Measurements from ENCODE around the gene UBE2D2. TPM values are rescaled to one million over a fixed set of nuclear protein-coding genes. Genes with fewer than 3 reads are reported as not detected.

Gene UBE2D2
- total and polyA plus RNA-seq, 2 experiments from 2014 or later, result 120 to 172 TPM

DNA sequence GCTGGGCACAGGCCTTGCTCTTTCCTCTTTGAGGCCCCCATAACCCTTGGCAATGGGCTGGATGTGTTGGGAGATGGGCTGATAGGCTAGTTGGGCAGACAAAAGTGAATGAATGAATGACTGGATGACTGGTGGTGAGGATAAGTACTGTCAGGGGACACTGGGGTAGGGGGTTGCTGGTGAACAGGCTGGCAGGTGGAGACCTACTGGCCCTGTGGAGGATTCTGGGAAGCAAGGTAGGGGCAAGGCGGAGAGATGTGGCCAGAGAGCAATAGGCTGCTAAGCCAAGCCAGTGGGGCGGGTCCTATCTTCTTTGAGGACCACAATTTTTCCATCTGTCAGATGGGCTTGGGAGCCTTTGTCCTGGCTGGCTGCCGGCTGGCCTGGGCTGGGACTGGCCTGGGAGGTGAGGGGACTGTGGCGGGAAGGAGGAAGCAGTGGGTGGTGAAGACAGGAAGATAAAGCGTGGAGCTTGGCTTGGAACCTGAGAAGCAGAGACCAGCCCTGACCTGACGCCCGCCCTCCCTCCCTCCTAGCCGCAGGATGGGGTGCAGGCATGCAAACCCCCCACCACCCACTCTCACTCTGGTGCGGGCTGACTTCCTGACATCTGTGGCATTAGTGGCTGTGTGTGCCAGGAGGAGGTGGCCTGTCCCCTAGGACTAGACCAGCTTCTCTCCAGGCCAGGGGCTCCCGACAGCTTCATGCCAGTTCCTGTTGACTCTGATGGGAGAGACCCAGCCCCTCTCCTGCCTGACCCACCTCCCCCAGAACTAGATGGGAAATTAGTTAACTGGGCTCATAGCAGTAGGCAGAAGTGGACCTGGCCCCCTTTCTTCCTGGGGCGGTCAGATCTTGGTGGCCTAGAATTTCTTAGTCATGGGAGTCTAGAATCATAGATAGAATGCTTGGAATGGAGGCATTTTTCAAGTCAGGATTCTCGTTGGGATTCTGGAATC lies 96.5 kb downstream of the UBE2D2 start (continued):
- TF ChIP-seq, protein P1, sequence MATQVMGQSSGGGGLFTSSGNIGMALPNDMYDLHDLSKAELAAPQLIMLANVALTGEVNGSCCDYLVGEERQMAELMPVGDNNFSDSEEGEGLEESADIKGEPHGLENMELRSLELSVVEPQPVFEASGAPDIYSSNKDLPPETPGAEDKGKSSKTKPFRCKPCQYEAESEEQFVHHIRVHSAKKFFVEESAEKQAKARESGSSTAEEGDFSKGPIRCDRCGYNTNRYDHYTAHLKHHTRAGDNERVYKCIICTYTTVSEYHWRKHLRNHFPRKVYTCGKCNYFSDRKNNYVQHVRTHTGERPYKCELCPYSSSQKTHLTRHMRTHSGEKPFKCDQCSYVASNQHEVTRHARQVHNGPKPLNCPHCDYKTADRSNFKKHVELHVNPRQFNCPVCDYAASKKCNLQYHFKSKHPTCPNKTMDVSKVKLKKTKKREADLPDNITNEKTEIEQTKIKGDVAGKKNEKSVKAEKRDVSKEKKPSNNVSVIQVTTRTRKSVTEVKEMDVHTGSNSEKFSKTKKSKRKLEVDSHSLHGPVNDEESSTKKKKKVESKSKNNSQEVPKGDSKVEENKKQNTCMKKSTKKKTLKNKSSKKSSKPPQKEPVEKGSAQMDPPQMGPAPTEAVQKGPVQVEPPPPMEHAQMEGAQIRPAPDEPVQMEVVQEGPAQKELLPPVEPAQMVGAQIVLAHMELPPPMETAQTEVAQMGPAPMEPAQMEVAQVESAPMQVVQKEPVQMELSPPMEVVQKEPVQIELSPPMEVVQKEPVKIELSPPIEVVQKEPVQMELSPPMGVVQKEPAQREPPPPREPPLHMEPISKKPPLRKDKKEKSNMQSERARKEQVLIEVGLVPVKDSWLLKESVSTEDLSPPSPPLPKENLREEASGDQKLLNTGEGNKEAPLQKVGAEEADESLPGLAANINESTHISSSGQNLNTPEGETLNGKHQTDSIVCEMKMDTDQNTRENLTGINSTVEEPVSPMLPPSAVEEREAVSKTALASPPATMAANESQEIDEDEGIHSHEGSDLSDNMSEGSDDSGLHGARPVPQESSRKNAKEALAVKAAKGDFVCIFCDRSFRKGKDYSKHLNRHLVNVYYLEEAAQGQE (IDR thresholded peaks at IDR 0.05; ENCODE audit: unreplicated experiment), result no peak
- TF ChIP-seq CTCF (conservative IDR thresholded peaks at IDR 0.05; ENCODE audit: low read depth in 2 of 2) (no peak), ZNF331 (CRISPR knock-in tag; IDR thresholded peaks at IDR 0.05; ENCODE audit: low read depth) (no peak), EZH2phosphoT487 (IDR thresholded peaks at IDR 0.05; ENCODE audit: unreplicated experiment) (no peak), NANOG (IDR thresholded peaks at IDR 0.05; ENCODE audit: borderline replicate concordance) (no peak), ZNF114 (CRISPR knock-in tag; IDR thresholded peaks at IDR 0.05) (no peak), STAT1 (IDR thresholded peaks at IDR 0.05; ENCODE audit: unreplicated experiment) (no peak)
- TF ChIP-seq, protein P2, sequence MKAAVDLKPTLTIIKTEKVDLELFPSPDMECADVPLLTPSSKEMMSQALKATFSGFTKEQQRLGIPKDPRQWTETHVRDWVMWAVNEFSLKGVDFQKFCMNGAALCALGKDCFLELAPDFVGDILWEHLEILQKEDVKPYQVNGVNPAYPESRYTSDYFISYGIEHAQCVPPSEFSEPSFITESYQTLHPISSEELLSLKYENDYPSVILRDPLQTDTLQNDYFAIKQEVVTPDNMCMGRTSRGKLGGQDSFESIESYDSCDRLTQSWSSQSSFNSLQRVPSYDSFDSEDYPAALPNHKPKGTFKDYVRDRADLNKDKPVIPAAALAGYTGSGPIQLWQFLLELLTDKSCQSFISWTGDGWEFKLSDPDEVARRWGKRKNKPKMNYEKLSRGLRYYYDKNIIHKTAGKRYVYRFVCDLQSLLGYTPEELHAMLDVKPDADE (IDR thresholded peaks at IDR 0.05), result no peak

- Histone ChIP-seq H3K4me2 (peak overlapping the region; percentile 68), H3K27ac (ENCODE audit: low read depth) (peak overlapping the region; percentile 42; the same call in 1 of the 2 replicates)
- no peak for ATAC-seq
These were observed 97.4 kb downstream of the UBE2D2 start for GRCh38 chr5:139658501-139658927.

More at GRCh38 chr5:139658501-139658927, 97.4 kb downstream of the UBE2D2 start:
- no peak for DNase-seq (ENCODE audit: low spot score)
- no peaks in the 10 kb centered on the region for H3K27me3 ChIP-seq (ENCODE audit: insufficient read depth)
- H3K79me2 ChIP-seq (replicated peaks; ENCODE audit: insufficient read depth), result peaks cover 97% of the 10 kb centered on the region
- H3K36me3 ChIP-seq (ENCODE audit: insufficient read depth), result no peaks in the 10 kb centered on the region
- H2AFZ ChIP-seq, result no peak overlapping the region
- no peaks in the 10 kb centered on the region for H3K36me3 Mint-ChIP-seq (ENCODE audit: low read depth)
- H3K4me3 Mint-ChIP-seq, result peak overlapping the region; percentile 32; the same call in 1 of the 3 replicates
- peaks cover 8% of the 10 kb centered on the region; the same call in 1 of the 2 replicates for H3F3A ChIP-seq (replicated peaks; ENCODE audit: low read depth)
- TF ChIP-seq CTCF (conservative IDR thresholded peaks at IDR 0.05; ENCODE audit: low read depth in 2 of 2), result no peak
- no peak for TF ChIP-seq EZH2 (IDR thresholded peaks at IDR 0.05; ENCODE audit: low read depth, unreplicated experiment)
- TF ChIP-seq ZNF331 (CRISPR knock-in tag; IDR thresholded peaks at IDR 0.05; ENCODE audit: low read depth), result no peak
- TF ChIP-seq JUNB (IDR thresholded peaks at IDR 0.05; ENCODE audit: unreplicated experiment), result no peak
- TF ChIP-seq NANOG (IDR thresholded peaks at IDR 0.05; ENCODE audit: borderline replicate concordance), result no peak
- no peak for TF ChIP-seq POLR2AphosphoS5 (IDR thresholded peaks at IDR 0.05; ENCODE audit: low read depth)
- TF ChIP-seq ZNF114 (CRISPR knock-in tag; IDR thresholded peaks at IDR 0.05), result no peak
- TF ChIP-seq, protein P1 (IDR thresholded peaks at IDR 0.05; ENCODE audit: unreplicated experiment), result no peak
- TF ChIP-seq EZH2phosphoT487 (IDR thresholded peaks at IDR 0.05; ENCODE audit: unreplicated experiment), result no peak
- peak overlapping the region; percentile 3; the same call in 1 of the 2 replicates for H3K4me3 ChIP-seq
- peaks cover 81% of the 10 kb centered on the region for H3K4me1 Mint-ChIP-seq
- H3K9me3 Mint-ChIP-seq, result no peaks in the 10 kb centered on the region
- no peaks in the 10 kb centered on the region for H3K9me2 ChIP-seq (ENCODE audit: insufficient read depth)
- H3K27ac Mint-ChIP-seq, result peak overlapping the region; percentile 26; the same call in 1 of the 2 replicates
- peaks cover 63% of the 10 kb centered on the region for H3K4me1 ChIP-seq (ENCODE audit: insufficient read depth)
- peaks cover 35% of the 10 kb centered on the region for H3K27me3 Mint-ChIP-seq (ENCODE audit: insufficient read depth, low read depth, poor library complexity)
- H4K20me1 ChIP-seq (replicated peaks; ENCODE audit: insufficient read depth), result peaks cover 84% of the 10 kb centered on the region
